C4-2B (cell line): ENCODE data around the gene PCDHB8.
"Not testable (repeated sequence)": the region's sequence is repeated elsewhere in the genome, so short reads cannot be mapped to it uniquely, and the experiment has no call there.

Experiments used
- H3K27ac ChIP-seq: fragments of 450-650 bp; 2 replicates; pipeline ENCODE4 v1.5.1; 2017
- CTCF ChIP-seq: fragments of 450-650 bp; conservative IDR thresholded peaks from 2 replicates; pipeline ENCODE4 v1.5.1; 2017; ENCODE audit warnings: mild to moderate bottlenecking
- ZFX ChIP-seq: fragments of 450-650 bp; IDR thresholded peaks from 2 replicates; pipeline ENCODE4 v1.6.1; 2017

PCDHB8 gene

GRCh38 chr5:141208478-141208877 lies 30.9 kb downstream of the PCDHB8 start, which contains the start of gene PCDHB12:
Gene PCDHB12 (plus strand): TSS chr5:141208719. CDS start chr5:141208908, 189 bp downstream.
- no peak within 1 kb of the TSS for H3K27ac ChIP-seq
- TF ChIP-seq ZFX (no peak), CTCF (peak; percentile 48)

GRCh38 chr5:141210281-141210680 lies 32.7 kb downstream of the PCDHB8 start:
- H3K27ac ChIP-seq: not testable (repeated sequence)

- H3K27ac ChIP-seq: not testable (repeated sequence)
These were observed 33.3 kb downstream of the PCDHB8 start for GRCh38 chr5:141210849-141211248.

- peak; percentile 70 for TF ChIP-seq CTCF
- not testable (repeated sequence) for H3K27ac ChIP-seq
These were observed 36.2 kb downstream of the PCDHB8 start, which contains the start of gene PCDHB13 for GRCh38 chr5:141213656-141214339. Gene PCDHB13 (plus strand): TSS chr5:141213919. CDS start chr5:141214124, 205 bp downstream.

- H3K27ac ChIP-seq: not testable (repeated sequence)
These were observed 37.0 kb downstream of the PCDHB8 start for GRCh38 chr5:141214583-141214982.

GRCh38 chr5:141215504-141215903 lies 37.9 kb downstream of the PCDHB8 start:
- not testable (repeated sequence) for H3K27ac ChIP-seq

GRCh38 chr5:141216035-141216434 lies 38.4 kb downstream of the PCDHB8 start:
- not testable (repeated sequence) for H3K27ac ChIP-seq

GRCh38 chr5:141223112-141223783 lies 45.7 kb downstream of the PCDHB8 start, which contains the start of gene PCDHB14:
Gene PCDHB14 (plus strand): TSS chr5:141223343. CDS start chr5:141223506, 163 bp downstream.
- TF ChIP-seq CTCF: peak; percentile 55
- no peak for TF ChIP-seq ZFX
- H3K27ac ChIP-seq: no peak within 1 kb of the TSS

- not testable (repeated sequence) for H3K27ac ChIP-seq
These were observed 47.3 kb downstream of the PCDHB8 start for GRCh38 chr5:141224844-141225243.

GRCh38 chr5:141225421-141225820 lies 47.8 kb downstream of the PCDHB8 start:
- H3K27ac ChIP-seq: not testable (repeated sequence)
